Body of pancreas (tissue), 4 donors: Measurements from ENCODE around the gene GAB2.

Experiments
- POLR2A ChIP-seq, 3 donors: fragments of 450-650 bp; IDR thresholded peaks; one replicate each; pipeline ENCODE4 v1.6.1; 2016; ENCODE audit warnings: antibody characterized with exemption in 3 of 3, mild to moderate bottlenecking in 2 of 3
- TF ChIP-seq, protein P1 (sequence below), 7 experiments: fragments of 450-650 bp in 4 of 7; fragments of 200-600 bp in 3 of 7; sonication (generic) in 3 of 7; IDR thresholded peaks; one replicate each; pipeline ENCODE4 v1.5.1; 2016 to 2019; ENCODE audit warnings: antibody characterized with exemption in 7 of 7

DNA sequence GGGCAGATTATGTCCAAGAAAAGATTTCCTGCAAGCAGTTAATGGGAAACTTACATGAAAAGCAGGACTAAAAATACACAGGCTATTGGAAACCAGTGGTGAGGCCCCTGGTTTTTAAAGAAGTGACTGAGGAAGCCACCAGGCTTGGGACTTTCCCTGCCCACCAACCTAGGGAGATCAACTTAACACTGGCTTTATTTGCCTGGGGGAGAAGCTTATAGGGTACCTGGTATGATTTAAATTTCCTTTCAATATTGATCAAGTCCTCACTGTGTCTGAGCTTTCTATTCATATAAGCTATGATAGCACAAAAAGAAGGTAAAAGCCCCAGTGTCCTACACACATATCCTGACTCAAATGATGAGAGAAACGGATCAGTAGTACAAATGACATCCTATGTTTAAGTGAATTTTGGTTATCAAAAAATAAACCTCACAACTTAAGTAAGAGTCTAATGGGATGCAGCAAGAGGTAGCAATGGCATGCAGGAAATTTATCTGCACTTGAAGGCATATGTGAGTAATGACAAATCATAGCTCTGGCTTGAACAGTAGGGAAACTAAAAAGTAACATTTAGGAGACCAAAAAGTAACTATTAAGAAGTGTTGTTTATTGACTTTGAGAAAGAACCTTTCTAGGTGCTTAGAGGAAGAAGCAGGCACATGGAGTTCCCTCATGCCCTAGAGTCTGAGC lies 85.3 kb downstream of the GAB2 start:
- TF ChIP-seq, protein P1, sequence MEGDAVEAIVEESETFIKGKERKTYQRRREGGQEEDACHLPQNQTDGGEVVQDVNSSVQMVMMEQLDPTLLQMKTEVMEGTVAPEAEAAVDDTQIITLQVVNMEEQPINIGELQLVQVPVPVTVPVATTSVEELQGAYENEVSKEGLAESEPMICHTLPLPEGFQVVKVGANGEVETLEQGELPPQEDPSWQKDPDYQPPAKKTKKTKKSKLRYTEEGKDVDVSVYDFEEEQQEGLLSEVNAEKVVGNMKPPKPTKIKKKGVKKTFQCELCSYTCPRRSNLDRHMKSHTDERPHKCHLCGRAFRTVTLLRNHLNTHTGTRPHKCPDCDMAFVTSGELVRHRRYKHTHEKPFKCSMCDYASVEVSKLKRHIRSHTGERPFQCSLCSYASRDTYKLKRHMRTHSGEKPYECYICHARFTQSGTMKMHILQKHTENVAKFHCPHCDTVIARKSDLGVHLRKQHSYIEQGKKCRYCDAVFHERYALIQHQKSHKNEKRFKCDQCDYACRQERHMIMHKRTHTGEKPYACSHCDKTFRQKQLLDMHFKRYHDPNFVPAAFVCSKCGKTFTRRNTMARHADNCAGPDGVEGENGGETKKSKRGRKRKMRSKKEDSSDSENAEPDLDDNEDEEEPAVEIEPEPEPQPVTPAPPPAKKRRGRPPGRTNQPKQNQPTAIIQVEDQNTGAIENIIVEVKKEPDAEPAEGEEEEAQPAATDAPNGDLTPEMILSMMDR (IDR thresholded peaks at IDR 0.05), result no peak
- TF ChIP-seq POLR2A (IDR thresholded peaks at IDR 0.05), result no peak
